ENCODE results near the gene SIAH1. TPM values are rescaled to one million over a fixed set of nuclear protein-coding genes. Genes with fewer than 3 reads are reported as not detected.
"Not testable (repeated sequence)": the region's sequence is repeated elsewhere in the genome, so short reads cannot be mapped to it uniquely, and the experiment has no call there.

The SIAH1 gene
- total and polyA plus RNA-seq, 2 of the 8 experiments (the other 6 are each of a cell fraction or from before 2014, with no cell fraction given): 19.5 to 33.9 TPM

DNA sequence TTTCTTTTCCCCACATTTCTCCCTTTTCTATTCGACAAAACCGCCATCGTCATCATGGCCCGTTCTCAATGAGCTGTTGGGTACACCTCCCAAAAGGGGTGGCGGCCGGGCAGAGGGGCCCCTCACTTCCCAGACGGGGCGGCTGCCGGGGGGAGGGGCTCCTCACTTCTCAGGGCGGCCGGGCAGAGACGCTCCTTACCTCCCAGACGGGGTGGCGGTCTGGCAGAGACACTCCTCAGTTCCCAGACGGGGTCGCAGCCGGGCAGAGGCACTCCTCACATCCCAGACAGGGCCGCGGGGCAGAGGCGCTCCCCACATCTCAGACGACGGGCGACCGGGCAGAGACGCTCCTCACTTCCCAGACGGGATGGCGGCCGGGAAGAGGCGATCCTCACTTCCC lies 31.4 kb upstream of the SIAH1 start:
- H3K9ac ChIP-seq (replicated peaks in 1 of 4; ENCODE audit: extremely low read depth in 1 of 4, low read depth in 3 of 4, low read length in 3 of 4); H3K79me1 ChIP-seq (ENCODE audit: low read depth, low read length); H3K36me3 ChIP-seq (ENCODE audit: control insufficient read depth in 2 of 4, insufficient read depth in 4 of 4, low read length in 3 of 4); H3K4me1 ChIP-seq (replicated peaks in 1 of 4; ENCODE audit: control insufficient read depth in 3 of 4, insufficient read depth in 4 of 4, low read length in 3 of 4); H3K23ac ChIP-seq (ENCODE audit: insufficient read length); H3K23me2 ChIP-seq (ENCODE audit: low read depth, low read length); H3K4me3 ChIP-seq (ENCODE audit: extremely low read depth in 1 of 4, insufficient read depth in 2 of 4, low read depth in 3 of 4, low read length in 4 of 4); H2AK5ac ChIP-seq (ENCODE audit: low read depth, low read length); H3K18ac ChIP-seq (ENCODE audit: extremely low read depth, low read length); FAIRE-seq; H4K5ac ChIP-seq (ENCODE audit: insufficient read length, low read depth, low read length); H2BK5ac ChIP-seq (ENCODE audit: low read depth, low read length); H3K56ac ChIP-seq (replicated peaks; ENCODE audit: insufficient read length, low read depth, low read length); H3K27me3 ChIP-seq (replicated peaks in 1 of 4; ENCODE audit: control insufficient read depth in 3 of 4, extremely low read depth in 1 of 4, insufficient read depth in 3 of 4, low read length in 3 of 4); H2AFZ ChIP-seq (ENCODE audit: low read length); H4K20me1 ChIP-seq (replicated peaks in 1 of 2; ENCODE audit: control insufficient read depth in 1 of 2, insufficient read depth in 2 of 2, low read length in 2 of 2); H3K27ac ChIP-seq (ENCODE audit: low read depth, low read length); POLR2A ChIA-PET (ENCODE audit: partially characterized antibody); CTCF ChIA-PET (ENCODE audit: partially characterized antibody); H3K14ac ChIP-seq (ENCODE audit: insufficient read length); DNase-seq (ENCODE audit: low read depth in 1 of 2, low spot score in 2 of 2); H4K8ac ChIP-seq (ENCODE audit: extremely low read depth, insufficient read depth, low read length); H2BK15ac ChIP-seq (ENCODE audit: low read length); H2BK20ac ChIP-seq (ENCODE audit: low read length); H3K4me2 ChIP-seq (ENCODE audit: insufficient read depth in 1 of 2, low read depth in 2 of 2, low read length in 2 of 2); H3K79me2 ChIP-seq (ENCODE audit: control insufficient read depth in 1 of 2, insufficient read depth in 2 of 2, low read length in 2 of 2); H3K4ac ChIP-seq (replicated peaks; ENCODE audit: insufficient read length, low read depth, low read length); H2BK120ac ChIP-seq (replicated peaks; ENCODE audit: low read depth, low read length); H2BK12ac ChIP-seq (ENCODE audit: low read depth, low read length); H4K91ac ChIP-seq (replicated peaks; ENCODE audit: insufficient read length, low read length): not testable (repeated sequence)
- peaks cover 6 to 10% of the 10 kb centered on the region in 2 experiments; a peak in 2 of 4 replicates for H3K9me3 ChIP-seq (ENCODE audit: insufficient read depth in 2 of 2, low read depth in 1 of 2, low read length in 1 of 2)
- WGBS, 2 experiments (ENCODE audit: extremely low coverage in 1 of 2, insufficient coverage in 1 of 2, insufficient read length in 1 of 2, insufficient replicate concordance in 2 of 2, low coverage in 1 of 2, low lambda C conversion rate in 2 of 2, missing lambda C conversion rate in 1 of 2): 93% methylated on average over 15 of the region's 29 CpGs; no CpG with 5 or more reads in 1 of the 2 experiments

Measured in H1 (cell line).